Measurements from ENCODE around the gene CREB3L2.

Gene CREB3L2

DNA sequence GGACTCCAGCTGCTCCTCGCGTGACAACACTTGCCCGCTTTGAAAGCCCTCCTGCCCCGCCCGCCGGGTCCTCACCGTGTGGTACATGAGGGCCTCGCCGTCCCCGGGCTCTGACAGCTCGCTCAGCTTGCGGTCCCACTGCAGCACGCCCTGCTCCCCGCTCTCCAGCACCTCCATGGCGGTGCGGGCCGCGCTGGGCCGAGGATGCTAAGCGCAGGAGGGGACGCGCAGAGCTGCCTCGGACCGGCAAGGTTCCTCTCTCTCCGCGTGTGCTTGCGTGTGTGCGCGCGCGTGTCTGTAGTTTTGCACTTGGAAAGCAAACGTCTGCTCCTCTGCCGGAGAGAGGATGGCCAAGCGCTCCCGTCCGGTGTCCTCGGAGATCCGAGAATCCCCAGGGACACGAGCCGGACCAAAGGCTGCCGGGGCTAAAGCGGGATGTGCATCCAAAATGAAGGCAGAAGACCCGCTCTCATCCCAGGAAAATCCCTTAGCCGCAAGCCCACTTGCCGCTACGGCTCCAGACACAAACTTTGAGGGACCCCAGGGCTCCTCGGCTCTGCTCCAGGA is at the start of gene CREB3L2 (continued):
- TF ChIP-seq, protein P1, sequence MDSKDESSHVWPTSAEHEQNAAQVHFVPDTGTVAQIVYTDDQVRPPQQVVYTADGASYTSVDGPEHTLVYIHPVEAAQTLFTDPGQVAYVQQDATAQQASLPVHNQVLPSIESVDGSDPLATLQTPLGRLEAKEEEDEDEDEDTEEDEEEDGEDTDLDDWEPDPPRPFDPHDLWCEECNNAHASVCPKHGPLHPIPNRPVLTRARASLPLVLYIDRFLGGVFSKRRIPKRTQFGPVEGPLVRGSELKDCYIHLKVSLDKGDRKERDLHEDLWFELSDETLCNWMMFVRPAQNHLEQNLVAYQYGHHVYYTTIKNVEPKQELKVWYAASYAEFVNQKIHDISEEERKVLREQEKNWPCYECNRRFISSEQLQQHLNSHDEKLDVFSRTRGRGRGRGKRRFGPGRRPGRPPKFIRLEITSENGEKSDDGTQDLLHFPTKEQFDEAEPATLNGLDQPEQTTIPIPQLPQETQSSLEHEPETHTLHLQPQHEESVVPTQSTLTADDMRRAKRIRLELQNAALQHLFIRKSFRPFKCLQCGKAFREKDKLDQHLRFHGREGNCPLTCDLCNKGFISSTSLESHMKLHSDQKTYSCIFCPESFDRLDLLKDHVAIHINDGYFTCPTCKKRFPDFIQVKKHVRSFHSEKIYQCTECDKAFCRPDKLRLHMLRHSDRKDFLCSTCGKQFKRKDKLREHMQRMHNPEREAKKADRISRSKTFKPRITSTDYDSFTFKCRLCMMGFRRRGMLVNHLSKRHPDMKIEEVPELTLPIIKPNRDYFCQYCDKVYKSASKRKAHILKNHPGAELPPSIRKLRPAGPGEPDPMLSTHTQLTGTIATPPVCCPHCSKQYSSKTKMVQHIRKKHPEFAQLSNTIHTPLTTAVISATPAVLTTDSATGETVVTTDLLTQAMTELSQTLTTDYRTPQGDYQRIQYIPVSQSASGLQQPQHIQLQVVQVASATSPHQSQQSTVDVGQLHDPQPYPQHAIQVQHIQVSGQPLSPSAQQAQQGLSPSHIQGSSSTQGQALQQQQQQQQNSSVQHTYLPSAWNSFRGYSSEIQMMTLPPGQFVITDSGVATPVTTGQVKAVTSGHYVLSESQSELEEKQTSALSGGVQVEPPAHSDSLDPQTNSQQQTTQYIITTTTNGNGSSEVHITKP (tag by site-specific recombination; IDR thresholded peaks at IDR 0.05) = no peak
- no peak for TF ChIP-seq SETDB1 (IDR thresholded peaks at IDR 0.05; ENCODE audit: insufficient read length, low read length)
- TF ChIP-seq, protein P2, sequence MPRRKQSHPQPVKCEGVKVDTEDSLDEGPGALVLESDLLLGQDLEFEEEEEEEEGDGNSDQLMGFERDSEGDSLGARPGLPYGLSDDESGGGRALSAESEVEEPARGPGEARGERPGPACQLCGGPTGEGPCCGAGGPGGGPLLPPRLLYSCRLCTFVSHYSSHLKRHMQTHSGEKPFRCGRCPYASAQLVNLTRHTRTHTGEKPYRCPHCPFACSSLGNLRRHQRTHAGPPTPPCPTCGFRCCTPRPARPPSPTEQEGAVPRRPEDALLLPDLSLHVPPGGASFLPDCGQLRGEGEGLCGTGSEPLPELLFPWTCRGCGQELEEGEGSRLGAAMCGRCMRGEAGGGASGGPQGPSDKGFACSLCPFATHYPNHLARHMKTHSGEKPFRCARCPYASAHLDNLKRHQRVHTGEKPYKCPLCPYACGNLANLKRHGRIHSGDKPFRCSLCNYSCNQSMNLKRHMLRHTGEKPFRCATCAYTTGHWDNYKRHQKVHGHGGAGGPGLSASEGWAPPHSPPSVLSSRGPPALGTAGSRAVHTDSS (tag by site-specific recombination; IDR thresholded peaks at IDR 0.05) = no peak
- TF ChIP-seq ZNF596 (tag by site-specific recombination; IDR thresholded peaks at IDR 0.05) = no peak
- no peak for TF ChIP-seq ZBTB21 (tag by site-specific recombination; IDR thresholded peaks at IDR 0.05)
- TF ChIP-seq ZNF837 (tag by site-specific recombination; IDR thresholded peaks at IDR 0.05) = no peak
- TF ChIP-seq ZNF777 (tag by site-specific recombination; IDR thresholded peaks at IDR 0.05; ENCODE audit: borderline replicate concordance) = peak; percentile 85
- TF ChIP-seq ZNF549 (tag by site-specific recombination; IDR thresholded peaks at IDR 0.05) = no peak
- TF ChIP-seq, protein P3, sequence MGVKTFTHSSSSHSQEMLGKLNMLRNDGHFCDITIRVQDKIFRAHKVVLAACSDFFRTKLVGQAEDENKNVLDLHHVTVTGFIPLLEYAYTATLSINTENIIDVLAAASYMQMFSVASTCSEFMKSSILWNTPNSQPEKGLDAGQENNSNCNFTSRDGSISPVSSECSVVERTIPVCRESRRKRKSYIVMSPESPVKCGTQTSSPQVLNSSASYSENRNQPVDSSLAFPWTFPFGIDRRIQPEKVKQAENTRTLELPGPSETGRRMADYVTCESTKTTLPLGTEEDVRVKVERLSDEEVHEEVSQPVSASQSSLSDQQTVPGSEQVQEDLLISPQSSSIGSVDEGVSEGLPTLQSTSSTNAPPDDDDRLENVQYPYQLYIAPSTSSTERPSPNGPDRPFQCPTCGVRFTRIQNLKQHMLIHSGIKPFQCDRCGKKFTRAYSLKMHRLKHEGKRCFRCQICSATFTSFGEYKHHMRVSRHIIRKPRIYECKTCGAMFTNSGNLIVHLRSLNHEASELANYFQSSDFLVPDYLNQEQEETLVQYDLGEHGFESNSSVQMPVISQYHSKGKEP (tag by site-specific recombination; IDR thresholded peaks at IDR 0.05) = no peak
- no peak for TF ChIP-seq ZNF175 (tag by site-specific recombination; IDR thresholded peaks at IDR 0.05)
- 0 out of 2 replicates have a peak, but pooled peaks have one; percentile 36 for TF ChIP-seq ZNF561 (tag by site-specific recombination; IDR thresholded peaks at IDR 0.05; ENCODE audit: borderline replicate concordance)
- TF ChIP-seq EGR2 (tag by site-specific recombination; IDR thresholded peaks at IDR 0.05; ENCODE audit: low read depth) = no peak
- TF ChIP-seq ZNF843 (tag by site-specific recombination; IDR thresholded peaks at IDR 0.05) = no peak
- no peak for TF ChIP-seq ZBTB7A (tag by site-specific recombination; IDR thresholded peaks at IDR 0.05; ENCODE audit: low read depth)
- no peak for TF ChIP-seq ZNF610 (tag by site-specific recombination; IDR thresholded peaks at IDR 0.05; ENCODE audit: borderline replicate concordance)
- TF ChIP-seq, protein P4, sequence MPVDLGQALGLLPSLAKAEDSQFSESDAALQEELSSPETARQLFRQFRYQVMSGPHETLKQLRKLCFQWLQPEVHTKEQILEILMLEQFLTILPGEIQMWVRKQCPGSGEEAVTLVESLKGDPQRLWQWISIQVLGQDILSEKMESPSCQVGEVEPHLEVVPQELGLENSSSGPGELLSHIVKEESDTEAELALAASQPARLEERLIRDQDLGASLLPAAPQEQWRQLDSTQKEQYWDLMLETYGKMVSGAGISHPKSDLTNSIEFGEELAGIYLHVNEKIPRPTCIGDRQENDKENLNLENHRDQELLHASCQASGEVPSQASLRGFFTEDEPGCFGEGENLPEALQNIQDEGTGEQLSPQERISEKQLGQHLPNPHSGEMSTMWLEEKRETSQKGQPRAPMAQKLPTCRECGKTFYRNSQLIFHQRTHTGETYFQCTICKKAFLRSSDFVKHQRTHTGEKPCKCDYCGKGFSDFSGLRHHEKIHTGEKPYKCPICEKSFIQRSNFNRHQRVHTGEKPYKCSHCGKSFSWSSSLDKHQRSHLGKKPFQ (tag by site-specific recombination; IDR thresholded peaks at IDR 0.05) = no peak
- TF ChIP-seq, protein P5, sequence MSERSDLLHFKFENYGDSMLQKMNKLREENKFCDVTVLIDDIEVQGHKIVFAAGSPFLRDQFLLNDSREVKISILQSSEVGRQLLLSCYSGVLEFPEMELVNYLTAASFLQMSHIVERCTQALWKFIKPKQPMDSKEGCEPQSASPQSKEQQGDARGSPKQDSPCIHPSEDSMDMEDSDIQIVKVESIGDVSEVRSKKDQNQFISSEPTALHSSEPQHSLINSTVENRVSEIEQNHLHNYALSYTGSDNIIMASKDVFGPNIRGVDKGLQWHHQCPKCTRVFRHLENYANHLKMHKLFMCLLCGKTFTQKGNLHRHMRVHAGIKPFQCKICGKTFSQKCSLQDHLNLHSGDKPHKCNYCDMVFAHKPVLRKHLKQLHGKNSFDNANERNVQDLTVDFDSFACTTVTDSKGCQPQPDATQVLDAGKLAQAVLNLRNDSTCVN (tag by site-specific recombination; optimal IDR thresholded peaks at IDR 0.05) = peak; percentile 96
- TF ChIP-seq REPIN1 (tag by site-specific recombination; IDR thresholded peaks at IDR 0.05; ENCODE audit: low read depth) = no peak
- no peak for TF ChIP-seq ZNF266 (tag by site-specific recombination; IDR thresholded peaks at IDR 0.05; ENCODE audit: low read depth)
- peak; percentile 90 for TF ChIP-seq ZNF223 (tag by site-specific recombination; IDR thresholded peaks at IDR 0.05)
- TF ChIP-seq GLI4 (tag by site-specific recombination; IDR thresholded peaks at IDR 0.05) = peak; percentile 80; the same call in 1 of the 2 replicates
- no peak for TF ChIP-seq ZNF302 (tag by site-specific recombination; IDR thresholded peaks at IDR 0.05; ENCODE audit: low read depth)
- no peak for TF ChIP-seq ZNF544 (tag by site-specific recombination; IDR thresholded peaks at IDR 0.05)
- no peak for TF ChIP-seq ZNF76 (tag by site-specific recombination; IDR thresholded peaks at IDR 0.05; ENCODE audit: borderline replicate concordance, low read depth)
- TF ChIP-seq ZNF221 (tag by site-specific recombination; IDR thresholded peaks at IDR 0.05; ENCODE audit: borderline replicate concordance) = no peak
- TF ChIP-seq ZNF140 (tag by site-specific recombination; IDR thresholded peaks at IDR 0.05) = no peak
- TF ChIP-seq ZFP41 (tag by site-specific recombination; IDR thresholded peaks at IDR 0.05; ENCODE audit: borderline replicate concordance) = no peak
